Type B pancreatic cell (in vitro differentiated cells): ENCODE results near the gene RSPH1. TPM values are rescaled to one million over a fixed set of nuclear protein-coding genes. Genes with fewer than 3 reads are reported as not detected.
A peak's percentile ranks its signal among the peaks of the same experiment; 100 is the strongest.

Source experiments
- DNase-seq: peaks from one replicate; pipeline ENCODE4 v3.0.0; 2021; ENCODE audit warnings: mixed read lengths; ENCODE audit not compliant: unreplicated experiment; ENCODE audit errors: extremely low spot score
- H3K27ac Mint-ChIP-seq: 2 replicates; pipeline ENCODE4 v1.8.0; 2021; ENCODE audit warnings: mild to moderate bottlenecking, mixed read lengths
- H3K27me3 Mint-ChIP-seq: 2 replicates; pipeline ENCODE4 v1.8.0; 2021; ENCODE audit warnings: mixed read lengths
- H3K36me3 Mint-ChIP-seq: 2 replicates; pipeline ENCODE4 v1.8.0; 2021; ENCODE audit warnings: mixed read lengths
- H3K4me1 Mint-ChIP-seq: one replicate; pipeline ENCODE4 v1.8.0; 2021; ENCODE audit warnings: mixed read lengths; ENCODE audit not compliant: unreplicated experiment
- H3K4me3 Mint-ChIP-seq: 2 replicates; pipeline ENCODE4 v1.8.0; 2021; ENCODE audit warnings: mild to moderate bottlenecking, mixed read lengths
- H3K9me3 Mint-ChIP-seq: 2 replicates; pipeline ENCODE4 v1.8.0; 2021; ENCODE audit warnings: mixed read lengths
- CTCF ChIP-seq: fragments of 200-600 bp; sonication (generic); conservative IDR thresholded peaks from 2 replicates; pipeline ENCODE4 v1.5.0; 2021; ENCODE audit warnings: antibody characterized with exemption, mild to moderate bottlenecking
- total RNA-seq: library from RNA; stranded (reverse); gene quantifications from 2 replicates; pipeline ENCODE4 v1.2.1, GENCODE V29; 2021; ENCODE audit warnings: low replicate concordance

Gene RSPH1
- total RNA-seq, 1 donor from 2014 or later = 5.2 TPM

DNA sequence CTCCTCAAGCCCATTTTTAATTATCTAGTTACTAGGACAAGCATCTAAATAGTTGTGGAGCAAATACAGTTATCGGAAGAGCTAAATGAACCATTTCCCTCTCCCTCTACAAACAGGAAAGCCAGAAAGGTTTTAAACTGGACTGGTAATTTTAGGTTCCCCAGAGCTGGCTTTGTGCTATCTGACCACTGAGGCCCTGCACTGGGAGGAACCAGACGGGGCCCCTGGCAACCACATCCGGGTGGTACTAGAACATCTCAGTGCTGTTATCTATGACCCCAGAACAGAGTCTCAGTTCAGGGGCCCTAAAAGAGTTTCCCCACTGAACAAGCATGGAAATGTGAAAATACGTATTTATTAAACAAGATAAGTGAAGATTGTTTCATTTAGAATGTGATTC, 7.7 kb upstream of the RSPH1 start:
- H3K27me3 Mint-ChIP-seq = no peaks in the 10 kb centered on the region
- H3K36me3 Mint-ChIP-seq = no peaks in the 10 kb centered on the region

GRCh38 chr21:42500736-42501135, 4.7 kb upstream of the RSPH1 start:
- no peaks in the 10 kb centered on the region for H3K9me3 Mint-ChIP-seq
- H3K27ac Mint-ChIP-seq = peak overlapping the region; percentile 71
- H3K36me3 Mint-ChIP-seq = no peaks in the 10 kb centered on the region
- H3K4me1 Mint-ChIP-seq = peaks cover 9% of the 10 kb centered on the region
- no peaks in the 10 kb centered on the region for H3K27me3 Mint-ChIP-seq
- no peak for DNase-seq
- no peak overlapping the region for H3K4me3 Mint-ChIP-seq
- TF ChIP-seq CTCF = no peak

More for the DNA sequence above, 7.7 kb upstream of the RSPH1 start:
- Mint-ChIP-seq H3K9me3 (no peaks in the 10 kb centered on the region), H3K4me3 (no peak overlapping the region), H3K4me1 (no peaks in the 10 kb centered on the region), H3K27ac (no peak overlapping the region)
- peak; percentile 29 for DNase-seq
- TF ChIP-seq CTCF = no peak

DNA sequence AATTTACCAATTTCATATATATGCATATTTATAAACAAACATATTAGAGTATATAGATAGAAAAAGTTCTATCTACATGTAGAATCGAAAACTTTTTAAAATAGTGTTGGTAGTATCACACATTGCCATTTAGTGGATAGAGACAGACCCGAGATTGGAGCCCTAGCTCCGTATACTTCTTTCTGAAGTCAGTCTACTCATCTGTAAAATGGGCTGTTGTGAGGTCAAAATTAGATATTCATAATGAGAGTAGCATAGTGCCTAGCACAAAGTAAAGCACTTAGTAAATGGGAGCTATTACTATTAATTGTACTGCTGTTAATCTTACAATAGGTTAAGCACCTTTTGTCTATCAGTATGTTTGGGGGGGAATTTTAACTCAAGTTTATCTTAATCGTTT, 4.2 kb upstream of the RSPH1 start:
- peaks cover 11% of the 10 kb centered on the region for H3K4me1 Mint-ChIP-seq
- no peaks in the 10 kb centered on the region for H3K9me3 Mint-ChIP-seq
- DNase-seq = no peak
- no peaks in the 10 kb centered on the region for H3K27me3 Mint-ChIP-seq
- no peak overlapping the region for H3K4me3 Mint-ChIP-seq
- no peaks in the 10 kb centered on the region for H3K36me3 Mint-ChIP-seq
- peak overlapping the region; percentile 71 for H3K27ac Mint-ChIP-seq
- no peak for TF ChIP-seq CTCF

DNA sequence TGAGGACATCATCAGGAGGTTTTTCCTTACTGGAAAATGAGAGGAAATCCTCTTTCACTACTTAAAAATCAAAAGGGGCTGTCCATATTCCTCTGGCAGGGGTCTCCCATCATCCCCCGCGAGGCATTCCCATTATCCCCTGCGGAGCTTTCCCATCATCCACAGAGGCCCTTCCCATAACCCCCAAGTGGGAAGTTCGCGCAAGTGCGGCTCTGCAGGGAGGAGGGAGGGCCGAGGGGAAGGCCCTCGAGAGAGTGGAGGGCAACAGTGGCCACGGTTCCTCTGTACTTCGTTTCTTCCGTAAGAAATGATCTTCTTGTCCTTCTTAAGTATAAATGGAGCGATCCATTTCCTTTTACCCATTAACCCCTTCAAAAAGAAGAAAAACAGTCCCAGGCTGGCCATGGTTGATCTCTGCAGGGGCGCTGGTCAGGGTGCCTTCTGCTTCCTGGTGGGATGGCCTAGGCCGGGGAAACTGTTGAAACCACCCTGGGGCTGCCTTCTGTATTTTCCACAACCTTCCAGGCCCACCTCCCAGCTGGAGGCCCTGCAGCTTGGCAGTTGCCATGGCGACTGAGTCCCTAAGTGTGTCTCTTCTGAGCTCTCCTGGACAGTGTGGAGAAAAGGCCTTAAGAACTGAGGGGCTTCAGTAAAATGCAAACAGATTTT, 3.6 kb upstream of the RSPH1 start:
- Mint-ChIP-seq H3K27me3 (no peaks in the 10 kb centered on the region), H3K27ac (no peak overlapping the region), H3K9me3 (no peaks in the 10 kb centered on the region), H3K4me3 (no peak overlapping the region), H3K36me3 (no peaks in the 10 kb centered on the region), H3K4me1 (peaks cover 11% of the 10 kb centered on the region)
- peak; percentile 57 for DNase-seq
- TF ChIP-seq CTCF = no peak

GRCh38 chr21:42498012-42498411, 2.0 kb upstream of the RSPH1 start:
- H3K36me3 Mint-ChIP-seq = no peaks in the 10 kb centered on the region
- no peak for TF ChIP-seq CTCF
- H3K27me3 Mint-ChIP-seq = no peaks in the 10 kb centered on the region
- no peaks in the 10 kb centered on the region for H3K9me3 Mint-ChIP-seq
- H3K4me1 Mint-ChIP-seq = peaks cover 11% of the 10 kb centered on the region
- peak; percentile 3 for DNase-seq
- no peak overlapping the region for H3K27ac Mint-ChIP-seq
- H3K4me3 Mint-ChIP-seq = no peak overlapping the region
